HepG2 (cell line): ENCODE data around the gene OBP2B. TPM values are rescaled to one million over a fixed set of nuclear protein-coding genes. Genes with fewer than 3 reads are reported as not detected.
A peak's percentile ranks its signal among the peaks of the same experiment; 100 is the strongest.

ENCODE experiments used
- ATAC-seq: fragments of 200-7000 bp; cut with Tn5 transposase; 3 replicates; pipeline ENCODE4 v1.9.1; 2020; ENCODE audit warnings: mild to moderate bottlenecking, moderate library complexity
- BruUV-seq: library from RNA; stranded (reverse); fragments of 400-500 nt; replicated peaks from 2 replicates; lab custom pipeline; 2021; lab: Mats Ljungman, UMichigan
- CTCF ChIA-PET: fragments of 300-600 bp; formaldehyde crosslinking; extraction: SDS; loops from one replicate; lab custom pipeline; 2021; ENCODE audit warnings: low total read pairs, inconsistent platforms, low intra/inter-chr PET ratio; lab: Yijun Ruan, JAX
- POLR2A ChIA-PET: fragments of 350-600 bp; sonication (Branson Sonifier 250); formaldehyde crosslinking; loops from one replicate; lab custom pipeline; 2020; ENCODE audit warnings: antibody characterized with exemption, inconsistent platforms; lab: Yijun Ruan, JAX
- DNase-seq: peaks from one replicate; pipeline ENCODE4 v3.0.0-alpha.2; 2015; ENCODE audit warnings: low spot score
- FAIRE-seq: peaks from 3 replicates; lab custom pipeline; 2011; peaks lifted over from hg19 to GRCh38; lab: Jason Lieb, UNC
- H2AFZ ChIP-seq: one replicate; pipeline ENCODE4 v1.6.1; 2011; ENCODE audit warnings: low read length, inconsistent platforms
- H3K27ac ChIP-seq: fragments of 300-600 bp; 3 replicates; pipeline ENCODE4 v1.8.0; 2011; ENCODE audit warnings: mixed run types, mild to moderate bottlenecking, mixed read lengths, low read length, inconsistent platforms; ENCODE audit not compliant: insufficient read depth; ENCODE audit errors: extremely low read length
- H3K27me3 ChIP-seq, 2 experiments: fragments of 200-600 bp in 1 of 2; 2 replicates in 1 of 2; 3 replicates in 1 of 2; pipeline versions ENCODE4 v1.6.0 to v1.8.0; 2011; ENCODE audit warnings: low read length in 2 of 2, mild to moderate bottlenecking in 2 of 2, moderate library complexity in 2 of 2, inconsistent platforms in 1 of 2; ENCODE audit not compliant: insufficient read depth in 2 of 2, control insufficient read depth in 1 of 2
- H3K36me3 ChIP-seq, 2 experiments: fragments of 200-600 bp in 1 of 2; replicated peaks in 1 of 2; 2 replicates in 1 of 2; 3 replicates in 1 of 2; pipeline versions ENCODE4 v1.5.1 to v1.8.0; 2011; ENCODE audit warnings: low read length in 2 of 2, inconsistent platforms in 1 of 2; ENCODE audit not compliant: insufficient read depth in 2 of 2, control insufficient read depth in 1 of 2
- H3K4me1 ChIP-seq: 2 replicates; pipeline ENCODE4 v1.5.1; 2012; ENCODE audit warnings: low read length, inconsistent platforms; ENCODE audit not compliant: insufficient read depth
- H3K4me2 ChIP-seq: 2 replicates; pipeline ENCODE4 v1.6.0; 2011; ENCODE audit warnings: low read depth, low read length, inconsistent platforms
- H3K4me3 ChIP-seq, 3 experiments: fragments of 200-600 bp in 1 of 3; sonication (generic), shearing (Covaris generic) in 1 of 3; replicated peaks in 1 of 3; 2 replicates each; pipeline ENCODE4 v1.5.1; 2011 to 2016; ENCODE audit warnings: low read length in 3 of 3, inconsistent platforms in 2 of 3, low read depth in 2 of 3, mild to moderate bottlenecking in 2 of 3, control low read depth in 1 of 3, mixed read lengths in 1 of 3; ENCODE audit not compliant: insufficient read depth in 1 of 3
- H3K79me2 ChIP-seq: one replicate; pipeline ENCODE4 v1.6.1; 2011; ENCODE audit warnings: low read length, inconsistent platforms; ENCODE audit not compliant: insufficient read depth
- H3K9ac ChIP-seq: 2 replicates; pipeline ENCODE4 v1.6.0; 2011; ENCODE audit warnings: mild to moderate bottlenecking, low read depth, low read length, inconsistent platforms; ENCODE audit not compliant: insufficient read depth
- H3K9me3 ChIP-seq: 2 replicates; pipeline ENCODE4 v1.5.1; 2012; ENCODE audit warnings: mild to moderate bottlenecking, low read length
- H4K20me1 ChIP-seq: 2 replicates; pipeline ENCODE4 v1.6.0; 2011; ENCODE audit warnings: inconsistent platforms, mild to moderate bottlenecking, low read length, moderate library complexity; ENCODE audit not compliant: insufficient read depth
- CHD4 ChIP-seq: fragments of 200-600 bp; sonication (generic); IDR thresholded peaks from 2 replicates; pipeline ENCODE4 v1.7.0; 2017; ENCODE audit warnings: mild to moderate bottlenecking, low read length, borderline replicate concordance
- MAFF ChIP-seq: IDR thresholded peaks from 2 replicates; pipeline ENCODE4 v1.6.1; 2011; ENCODE audit warnings: low read depth, low read length, improper control_type of control experiment
- MAFK ChIP-seq, 2 experiments: IDR thresholded peaks in 1 of 2; conservative IDR thresholded peaks in 1 of 2; 2 replicates each; pipeline ENCODE4 v1.6.1; 2011; ENCODE audit warnings: improper control_type of control experiment in 2 of 2, low read length in 2 of 2
- NCOA1 ChIP-seq: sonication (generic); formaldehyde crosslinking; IDR thresholded peaks from 2 replicates; pipeline ENCODE4 v1.9.0; 2021; ENCODE audit warnings: missing genetic modification reagents
- NCOR1 ChIP-seq: fragments of 200-600 bp; sonication (generic); IDR thresholded peaks from 2 replicates; pipeline ENCODE4 v1.7.0; 2017; ENCODE audit warnings: antibody characterized with exemption, low read length, borderline replicate concordance
- TAF1 ChIP-seq: sonication (generic); formaldehyde crosslinking; IDR thresholded peaks from 2 replicates; pipeline ENCODE4 v1.4.0; 2020; ENCODE audit warnings: missing genetic modification reagents
- XRCC5 ChIP-seq: fragments of 200-400 bp; formaldehyde crosslinking; optimal IDR thresholded peaks from 2 replicates; pipeline ENCODE3; 2017; ENCODE audit warnings: mild to moderate bottlenecking, low read length
- ZIK1 ChIP-seq: sonication (generic); formaldehyde crosslinking; IDR thresholded peaks from 2 replicates; pipeline ENCODE4 v1.5.0; 2020; ENCODE audit warnings: mild to moderate bottlenecking, low read depth, missing genetic modification reagents, borderline replicate concordance
- ZKSCAN5 ChIP-seq: sonication (generic); formaldehyde crosslinking; IDR thresholded peaks from 2 replicates; pipeline ENCODE4 v1.5.1; 2020; ENCODE audit warnings: mild to moderate bottlenecking, missing genetic modification reagents
- ZNF264 ChIP-seq: sonication (generic); formaldehyde crosslinking; IDR thresholded peaks from 2 replicates; pipeline ENCODE4 v1.4.0; 2020; ENCODE audit warnings: missing genetic modification reagents
- ZNF343 ChIP-seq: sonication (generic); formaldehyde crosslinking; IDR thresholded peaks from 2 replicates; pipeline ENCODE4 v1.4.0; 2020; ENCODE audit warnings: mild to moderate bottlenecking, missing genetic modification reagents
- ZNF7 ChIP-seq: IDR thresholded peaks from 2 replicates; pipeline ENCODE4 v1.6.1; 2016; ENCODE audit warnings: missing biosample characterization, missing genetic modification reagents
- WGBS: methylation state at CpG from one replicate; pipeline ENCODE4 v1.1.6; 2017; ENCODE audit warnings: low lambda C conversion rate; 5-methylcytosine and 5-hydroxymethylcytosine counted together
- in situ Hi-C: cut with HindIII; loops from 2 replicates; pipeline ENCODE4 v1.10.0; 2017; ENCODE audit warnings: low pct_unique_long_range_greater_than_20kb; ENCODE audit not compliant: extremely low pct_ligation_motif_present
- intact Hi-C: fragments of 100-400 bp; cut with micrococcal nuclease; formaldehyde crosslinking; loops from one replicate; pipeline ENCODE4 v1.10.0; 2022; ENCODE audit not compliant: unreplicated experiment
- polyA plus RNA-seq, 8 experiments: library from polyadenylated mRNA; depleted of rRNA in 3 of 8; stranded (reverse) in 7 of 8; unstranded in 1 of 8; fragments of >200 nt; fragmentation: Illumina TruSeq in 4 of 8; extraction: Trizol in 4 of 8; gene quantifications; 2 replicates each; pipeline versions ENCODE4 v1.2.1 to v1.2.3, GENCODE V29; 2011 to 2016; ENCODE audit warnings: low read depth in 4 of 8, missing spikeins in 1 of 8, mixed read lengths in 1 of 8; ENCODE audit not compliant: insufficient read depth in 1 of 8
- total RNA-seq, 5 experiments: library from RNA; depleted of rRNA; stranded (reverse); fragments of >200 nt; fragmentation: Illumina TruSeq; extraction: Trizol; gene quantifications; 2 replicates each; pipeline ENCODE4 v1.2.3, GENCODE V29; 2016; ENCODE audit warnings: low read depth in 1 of 5

The OBP2B gene
- total and polyA plus RNA-seq, 2 of the 13 experiments (the other 11 are each of a cell fraction or from before 2014, with no cell fraction given) = not detected

GRCh38 chr9:133242991-133243390 is 33.9 kb upstream of the OBP2B start:
- TF ChIP-seq MAFK (conservative IDR thresholded peaks at IDR 0.05 in 1 of 2, IDR thresholded peaks at IDR 0.05 in 1 of 2; ENCODE audit: low read length in 2 of 2) (peak; percentile 72 to 87), ZNF7 (CRISPR knock-in tag) (no peak), CHD4 (no peak), ZIK1 (CRISPR knock-in tag) (no peak), MAFF (peak; percentile 84), ZKSCAN5 (CRISPR knock-in tag) (no peak), ZNF343 (CRISPR knock-in tag) (no peak), ZNF264 (CRISPR knock-in tag) (no peak)
- ChIA-PET CTCF (no interaction called here), POLR2A (no interaction called here)
- no peak overlapping the region for H3K4me3 ChIP-seq
- H3K9me3 ChIP-seq = no peaks in the 10 kb centered on the region
- H3K79me2 ChIP-seq = no peaks in the 10 kb centered on the region
- H3K27ac ChIP-seq = no peak overlapping the region
- BruUV-seq = no TSS peak
- no peaks in the 10 kb centered on the region for H4K20me1 ChIP-seq
- ATAC-seq (no peak), FAIRE-seq (no peak), DNase-seq (no peak)
- H3K27me3 ChIP-seq = peaks cover 0 to 27% of the 10 kb centered on the region in 2 experiments; a peak in 3 of 5 replicates
- no peak overlapping the region for H2AFZ ChIP-seq
- in situ Hi-C loops = loop anchor here (10.0 kb wide), 1 partner anchor 82 kb away; no protein-coding TSS in a partner anchor
- H3K36me3 ChIP-seq = no peaks in the 10 kb centered on the region
- no peak overlapping the region for H3K4me2 ChIP-seq
- intact Hi-C loops = no loop called here
- WGBS = 58% methylated on average over 8 of the region's 8 CpGs
- H3K4me1 ChIP-seq = peaks cover 24% of the 10 kb centered on the region
- H3K9ac ChIP-seq = no peak overlapping the region

DNA sequence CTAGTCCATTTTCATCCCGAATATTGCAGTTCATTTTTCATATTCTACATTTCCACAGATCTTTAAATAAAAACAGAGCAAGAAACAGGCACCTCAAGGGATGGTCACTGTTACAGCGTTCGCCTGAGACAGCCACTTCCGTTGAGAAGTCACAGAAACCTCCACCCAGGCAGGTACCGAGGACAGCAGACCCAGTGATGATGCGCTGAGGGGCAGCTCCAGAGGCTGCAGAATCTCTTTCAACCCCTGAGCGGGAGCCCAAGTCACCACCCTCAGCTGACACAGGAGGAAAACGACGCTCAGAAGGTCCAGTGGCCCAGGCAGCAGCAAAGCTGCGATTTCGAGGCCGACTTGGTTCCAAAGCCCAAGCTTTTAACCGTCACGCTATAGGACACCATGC is 33.2 kb upstream of the OBP2B start:
- no peaks in the 10 kb centered on the region for H3K9me3 ChIP-seq
- DNase-seq (no peak), ATAC-seq (no peak), FAIRE-seq (no peak)
- intact Hi-C loops (no loop called here), in situ Hi-C loops (loop anchor here (10.0 kb wide), 1 partner anchor 83 kb away; no protein-coding TSS in a partner anchor)
- no peak overlapping the region for H3K4me2 ChIP-seq
- no peak overlapping the region for H2AFZ ChIP-seq
- no peak overlapping the region for H3K9ac ChIP-seq
- POLR2A ChIA-PET = no interaction called here
- no peaks in the 10 kb centered on the region for H3K36me3 ChIP-seq
- 67% methylated on average over 13 of the region's 14 CpGs for WGBS
- H3K4me3 ChIP-seq = no peak overlapping the region
- CTCF ChIA-PET = no interaction called here
- H3K27ac ChIP-seq = no peak overlapping the region
- H3K79me2 ChIP-seq = no peaks in the 10 kb centered on the region
- H3K27me3 ChIP-seq = peaks cover 0 to 21% of the 10 kb centered on the region in 2 experiments; a peak in 4 of 5 replicates
- H3K4me1 ChIP-seq = peaks cover 32% of the 10 kb centered on the region
- BruUV-seq = no TSS peak
- no peaks in the 10 kb centered on the region for H4K20me1 ChIP-seq
- no peak for TF ChIP-seq NCOR1
- no peak for TF ChIP-seq XRCC5
- no peak for TF ChIP-seq TAF1
- no peak for TF ChIP-seq NCOA1 (CRISPR knock-in tag)
